Measurements from ENCODE around the gene ATF7IP2. TPM values are rescaled to one million over a fixed set of nuclear protein-coding genes. Genes with fewer than 3 reads are reported as not detected.
"Not testable (repeated sequence)": the region's sequence is repeated elsewhere in the genome, so short reads cannot be mapped to it uniquely, and the experiment has no call there.

Gene ATF7IP2
- total and polyA plus RNA-seq, 2 donors: 40.0 to 73.8 TPM

GRCh38 chr16:10349851-10350250 lies 36.0 kb upstream of the ATF7IP2 start:
- WGBS: 94% methylated on average over 5 of the region's 5 CpGs
- no peak for DNase-seq (ENCODE audit: low read depth in 6 of 9, low spot score in 9 of 9)
- no peaks in the 10 kb centered on the region for H3K36me3 ChIP-seq (ENCODE audit: control insufficient read depth in 2 of 2, insufficient read depth in 2 of 2, low read length in 1 of 2)

GRCh38 chr16:10352262-10352661 lies 33.6 kb upstream of the ATF7IP2 start:
- 98% methylated on average over 2 of the region's 2 CpGs for WGBS
- Histone ChIP-seq H3K27ac (ENCODE audit: low read depth in 1 of 2, low read length in 1 of 2) (no peak overlapping the region), H3K4me1 (ENCODE audit: control insufficient read depth in 2 of 2, insufficient read depth in 2 of 2, low read length in 2 of 2) (no peaks in the 10 kb centered on the region), H3K36me3 (ENCODE audit: control insufficient read depth in 2 of 2, insufficient read depth in 2 of 2, low read length in 1 of 2) (peaks cover 0 to 4% of the 10 kb centered on the region in 2 donors), H3K27me3 (ENCODE audit: control insufficient read depth in 2 of 2, insufficient read depth in 1 of 2, low read length in 1 of 2) (no peaks in the 10 kb centered on the region), H3K9me3 (ENCODE audit: control insufficient read depth in 2 of 2, insufficient read depth in 1 of 2, low read length in 1 of 2) (no peaks in the 10 kb centered on the region), H3K4me3 (ENCODE audit: low read length in 2 of 2) (no peak overlapping the region)
- DNase-seq (ENCODE audit: low read depth in 6 of 9, low spot score in 9 of 9): no peak

More at GRCh38 chr16:10349851-10350250, 36.0 kb upstream of the ATF7IP2 start:
- H3K9me3 ChIP-seq (ENCODE audit: control insufficient read depth in 2 of 2, insufficient read depth in 1 of 2, low read length in 1 of 2): no peaks in the 10 kb centered on the region
- no peak overlapping the region for H3K4me3 ChIP-seq (ENCODE audit: low read length in 2 of 2)
- H3K27me3 ChIP-seq (ENCODE audit: control insufficient read depth in 2 of 2, insufficient read depth in 1 of 2, low read length in 1 of 2): no peaks in the 10 kb centered on the region
- H3K27ac ChIP-seq (ENCODE audit: low read depth in 1 of 2, low read length in 1 of 2): no peak overlapping the region
- no peaks in the 10 kb centered on the region for H3K4me1 ChIP-seq (ENCODE audit: control insufficient read depth in 2 of 2, insufficient read depth in 2 of 2, low read length in 2 of 2)

GRCh38 chr16:10355589-10355988 lies 30.3 kb upstream of the ATF7IP2 start:
- Histone ChIP-seq H3K4me3 (ENCODE audit: low read length in 2 of 2) (no peak overlapping the region), H3K27ac (ENCODE audit: low read depth in 1 of 2, low read length in 1 of 2) (no peak overlapping the region), H3K27me3 (ENCODE audit: control insufficient read depth in 2 of 2, insufficient read depth in 1 of 2, low read length in 1 of 2) (no peaks in the 10 kb centered on the region), H3K36me3 (ENCODE audit: control insufficient read depth in 2 of 2, insufficient read depth in 2 of 2, low read length in 1 of 2) (peaks cover 0 to 4% of the 10 kb centered on the region in 2 donors), H3K9me3 (ENCODE audit: control insufficient read depth in 2 of 2, insufficient read depth in 1 of 2, low read length in 1 of 2) (no peaks in the 10 kb centered on the region), H3K4me1 (ENCODE audit: control insufficient read depth in 2 of 2, insufficient read depth in 2 of 2, low read length in 2 of 2) (no peaks in the 10 kb centered on the region)
- 97% methylated on average over 23 of the region's 23 CpGs for WGBS
- no peak for DNase-seq (ENCODE audit: low read depth in 6 of 9, low spot score in 9 of 9)

GRCh38 chr16:10356870-10357842 lies 28.7 kb upstream of the ATF7IP2 start:
- 98% methylated on average over 11 of the region's 11 CpGs for WGBS
- Histone ChIP-seq H3K9me3 (ENCODE audit: control insufficient read depth in 2 of 2, insufficient read depth in 1 of 2, low read length in 1 of 2) (no peaks in the 10 kb centered on the region), H3K27me3 (ENCODE audit: control insufficient read depth in 2 of 2, insufficient read depth in 1 of 2, low read length in 1 of 2) (no peaks in the 10 kb centered on the region), H3K4me3 (ENCODE audit: low read length in 2 of 2) (no peak overlapping the region), H3K36me3 (ENCODE audit: control insufficient read depth in 2 of 2, insufficient read depth in 2 of 2, low read length in 1 of 2) (peaks cover 0 to 4% of the 10 kb centered on the region in 2 donors), H3K4me1 (ENCODE audit: control insufficient read depth in 2 of 2, insufficient read depth in 2 of 2, low read length in 2 of 2) (peaks cover 3 to 7% of the 10 kb centered on the region in 2 donors), H3K27ac (ENCODE audit: low read depth in 1 of 2, low read length in 1 of 2) (no peak overlapping the region)
- no peak for DNase-seq (ENCODE audit: low read depth in 6 of 9, low spot score in 9 of 9)

- H3K27ac ChIP-seq (ENCODE audit: low read depth in 1 of 2, low read length in 1 of 2): peak overlapping the region in 1 of 2 donors; percentile 82
- not testable (repeated sequence) for H3K4me3 ChIP-seq (ENCODE audit: low read length in 2 of 2); H3K27me3 ChIP-seq (ENCODE audit: control insufficient read depth in 2 of 2, insufficient read depth in 1 of 2, low read length in 1 of 2); H3K9me3 ChIP-seq (ENCODE audit: control insufficient read depth in 2 of 2, insufficient read depth in 1 of 2, low read length in 1 of 2); H3K36me3 ChIP-seq (ENCODE audit: control insufficient read depth in 2 of 2, insufficient read depth in 2 of 2, low read length in 1 of 2); DNase-seq (ENCODE audit: low read depth in 6 of 9, low spot score in 9 of 9)
- WGBS: 96% methylated on average over 8 of the region's 8 CpGs
- peaks cover 10 to 15% of the 10 kb centered on the region in 2 donors for H3K4me1 ChIP-seq (ENCODE audit: control insufficient read depth in 2 of 2, insufficient read depth in 2 of 2, low read length in 2 of 2)
Observed at GRCh38 chr16:10361747-10362076, 24.1 kb upstream of the ATF7IP2 start.

GRCh38 chr16:10362077-10362863 lies 23.6 kb upstream of the ATF7IP2 start:
- Histone ChIP-seq H3K27ac (ENCODE audit: low read depth in 1 of 2, low read length in 1 of 2) (peak overlapping the region in 1 of 2 donors; percentile 82), H3K4me3 (ENCODE audit: low read length in 2 of 2) (no peak overlapping the region), H3K9me3 (ENCODE audit: control insufficient read depth in 2 of 2, insufficient read depth in 1 of 2, low read length in 1 of 2) (no peaks in the 10 kb centered on the region), H3K4me1 (ENCODE audit: control insufficient read depth in 2 of 2, insufficient read depth in 2 of 2, low read length in 2 of 2) (peaks cover 10 to 15% of the 10 kb centered on the region in 2 donors), H3K36me3 (ENCODE audit: control insufficient read depth in 2 of 2, insufficient read depth in 2 of 2, low read length in 1 of 2) (no peaks in the 10 kb centered on the region), H3K27me3 (ENCODE audit: control insufficient read depth in 2 of 2, insufficient read depth in 1 of 2, low read length in 1 of 2) (no peaks in the 10 kb centered on the region)
- DNase-seq (ENCODE audit: low read depth in 6 of 9, low spot score in 9 of 9): peak in 6 of 9 donors; percentile 17 to 67 (median 42)
- 11% methylated on average over 9 of the region's 9 CpGs for WGBS

- not testable (repeated sequence) for H3K4me3 ChIP-seq (ENCODE audit: low read length in 2 of 2); H3K9me3 ChIP-seq (ENCODE audit: control insufficient read depth in 2 of 2, insufficient read depth in 1 of 2, low read length in 1 of 2); H3K27ac ChIP-seq (ENCODE audit: low read depth in 1 of 2, low read length in 1 of 2); DNase-seq (ENCODE audit: low read depth in 6 of 9, low spot score in 9 of 9); H3K27me3 ChIP-seq (ENCODE audit: control insufficient read depth in 2 of 2, insufficient read depth in 1 of 2, low read length in 1 of 2); H3K36me3 ChIP-seq (ENCODE audit: control insufficient read depth in 2 of 2, insufficient read depth in 2 of 2, low read length in 1 of 2)
- 64% methylated on average over 4 of the region's 4 CpGs for WGBS
- peaks cover 10 to 15% of the 10 kb centered on the region in 2 donors for H3K4me1 ChIP-seq (ENCODE audit: control insufficient read depth in 2 of 2, insufficient read depth in 2 of 2, low read length in 2 of 2)
Observed at GRCh38 chr16:10362864-10363197, 23.0 kb upstream of the ATF7IP2 start.

GRCh38 chr16:10366619-10367018 lies 19.2 kb upstream of the ATF7IP2 start:
- 98% methylated on average over 8 of the region's 8 CpGs for WGBS

GRCh38 chr16:10367616-10368188 lies 18.2 kb upstream of the ATF7IP2 start:
- Histone ChIP-seq H3K27me3 (ENCODE audit: control insufficient read depth in 2 of 2, insufficient read depth in 1 of 2, low read length in 1 of 2) (no peaks in the 10 kb centered on the region), H3K27ac (ENCODE audit: low read depth in 1 of 2, low read length in 1 of 2) (no peak overlapping the region), H3K4me1 (ENCODE audit: control insufficient read depth in 2 of 2, insufficient read depth in 2 of 2, low read length in 2 of 2) (peaks cover 2% of the 10 kb centered on the region in 2 donors), H3K9me3 (ENCODE audit: control insufficient read depth in 2 of 2, insufficient read depth in 1 of 2, low read length in 1 of 2) (no peaks in the 10 kb centered on the region), H3K36me3 (ENCODE audit: control insufficient read depth in 2 of 2, insufficient read depth in 2 of 2, low read length in 1 of 2) (no peaks in the 10 kb centered on the region), H3K4me3 (ENCODE audit: low read length in 2 of 2) (no peak overlapping the region)
- 77% methylated on average over 5 of the region's 5 CpGs for WGBS
- no peak for DNase-seq (ENCODE audit: low read depth in 6 of 9, low spot score in 9 of 9)

More at GRCh38 chr16:10366619-10367018, 19.2 kb upstream of the ATF7IP2 start:
- not testable (repeated sequence) for DNase-seq (ENCODE audit: low read depth in 6 of 9, low spot score in 9 of 9); H3K27me3 ChIP-seq (ENCODE audit: control insufficient read depth in 2 of 2, insufficient read depth in 1 of 2, low read length in 1 of 2); H3K4me3 ChIP-seq (ENCODE audit: low read length in 2 of 2); H3K36me3 ChIP-seq (ENCODE audit: control insufficient read depth in 2 of 2, insufficient read depth in 2 of 2, low read length in 1 of 2); H3K9me3 ChIP-seq (ENCODE audit: control insufficient read depth in 2 of 2, insufficient read depth in 1 of 2, low read length in 1 of 2); H3K27ac ChIP-seq (ENCODE audit: low read depth in 1 of 2, low read length in 1 of 2)
- peaks cover 10 to 13% of the 10 kb centered on the region in 2 donors for H3K4me1 ChIP-seq (ENCODE audit: control insufficient read depth in 2 of 2, insufficient read depth in 2 of 2, low read length in 2 of 2)

Data from thymus (tissue), 11 donors.